Suppressor macrophage treated with lipopolysaccharide for 4 hours (primary cell): Measurements from ENCODE around the gene BTBD18.
"Not testable (repeated sequence)": the region's sequence is repeated elsewhere in the genome, so short reads cannot be mapped to it uniquely, and the experiment has no call there.

ENCODE experiments used
- DNase-seq: peaks from one replicate; pipeline ENCODE4 v3.0.0-alpha.2; 2020

BTBD18 gene

DNA sequence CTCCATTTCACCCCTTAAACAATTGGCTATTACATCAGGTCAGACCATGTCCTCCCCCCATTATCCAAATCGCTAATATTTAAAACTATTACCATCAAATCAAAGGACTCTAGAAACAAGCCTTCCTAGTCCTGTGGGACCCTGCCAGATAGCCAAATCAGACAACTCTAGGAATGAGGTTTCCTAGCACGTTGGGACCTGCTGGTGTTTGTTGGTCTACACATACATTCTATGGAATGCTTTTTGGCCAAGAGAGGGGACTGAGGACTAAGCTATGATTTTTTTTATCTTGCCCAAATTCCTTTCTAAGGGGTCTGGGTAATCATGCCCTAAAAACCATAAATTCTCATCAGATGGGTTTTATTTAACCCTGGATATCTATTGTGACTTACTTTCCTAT is 24.4 kb downstream of the BTBD18 start:
- no peak for DNase-seq

GRCh38 chr11:57716726-57717125 is 34.9 kb downstream of the BTBD18 start:
- DNase-seq, result not testable (repeated sequence)

DNA sequence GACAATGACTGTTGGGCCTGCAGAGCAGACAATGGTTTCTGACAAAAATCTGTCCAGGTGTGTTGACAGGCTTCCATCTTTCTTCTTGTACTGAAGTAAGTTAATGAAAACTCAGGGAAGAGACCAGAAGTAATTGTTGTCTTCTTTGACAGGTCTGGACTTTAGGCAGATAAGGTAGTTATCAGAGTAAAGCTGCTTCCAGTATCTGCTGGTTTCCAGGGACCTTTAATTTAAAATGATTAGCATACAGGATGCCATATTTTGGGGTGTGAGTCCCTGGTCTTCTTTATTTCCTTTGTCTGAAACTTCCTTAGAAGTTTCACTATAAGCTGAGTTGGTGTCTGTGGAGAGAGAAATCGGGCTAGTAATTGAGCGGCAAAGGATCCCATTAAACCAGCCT is 37.8 kb downstream of the BTBD18 start:
- DNase-seq, result no peak

GRCh38 chr11:57712256-57713150 is 39.1 kb downstream of the BTBD18 start, which contains the start of gene TMX2:
Gene TMX2 (plus strand): TSS chr11:57712593. CDS start chr11:57712619, 26 bp downstream.
- peak; percentile 97 for DNase-seq

DNA sequence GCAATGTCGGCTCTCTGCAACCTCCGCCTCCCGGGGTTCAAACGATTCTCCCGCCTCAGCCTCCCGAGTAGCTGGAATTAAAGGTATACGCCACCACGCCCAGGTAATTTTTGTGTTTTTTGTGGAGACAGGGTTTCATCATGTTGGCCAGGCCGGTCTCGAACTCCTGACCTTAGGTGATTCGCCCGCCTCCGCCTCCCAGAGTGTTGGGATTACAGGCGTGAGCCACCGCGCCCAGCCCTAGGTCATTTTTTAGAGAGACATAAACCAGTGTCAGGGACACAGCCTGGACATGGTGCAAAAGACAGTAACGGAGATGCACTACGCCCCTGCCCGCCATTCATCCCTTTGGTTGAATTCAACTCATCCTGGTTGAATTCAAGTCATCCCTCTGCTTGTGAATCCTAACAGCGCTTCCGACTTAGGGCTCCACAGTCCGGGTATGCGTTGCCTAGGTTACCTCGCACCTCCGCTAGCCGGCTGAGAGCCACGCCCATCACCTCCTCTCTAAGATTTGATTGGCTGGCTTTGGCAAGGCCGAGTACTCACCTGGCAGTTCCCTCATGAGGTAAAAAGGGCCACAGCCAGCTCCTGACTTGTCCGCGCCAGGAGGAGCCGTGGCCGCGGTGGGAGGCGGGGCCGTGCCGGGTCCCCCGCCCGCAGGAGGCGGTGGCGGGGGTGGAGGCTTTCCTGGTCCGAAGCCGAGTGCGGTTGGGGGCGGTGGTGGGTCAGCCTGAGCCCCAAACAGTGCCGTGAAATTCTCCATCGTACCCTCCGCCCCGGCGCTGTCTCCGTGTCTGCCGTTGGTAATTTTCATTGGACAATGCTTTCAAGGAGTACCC is 40.0 kb downstream of the BTBD18 start, which contains the start of gene MED19:
MED19 (minus strand) TSS at position 802 of the 842 bp plus-strand sequence; CDS start at position 766, 36 bp downstream.
- DNase-seq, result peak; percentile 54

DNA sequence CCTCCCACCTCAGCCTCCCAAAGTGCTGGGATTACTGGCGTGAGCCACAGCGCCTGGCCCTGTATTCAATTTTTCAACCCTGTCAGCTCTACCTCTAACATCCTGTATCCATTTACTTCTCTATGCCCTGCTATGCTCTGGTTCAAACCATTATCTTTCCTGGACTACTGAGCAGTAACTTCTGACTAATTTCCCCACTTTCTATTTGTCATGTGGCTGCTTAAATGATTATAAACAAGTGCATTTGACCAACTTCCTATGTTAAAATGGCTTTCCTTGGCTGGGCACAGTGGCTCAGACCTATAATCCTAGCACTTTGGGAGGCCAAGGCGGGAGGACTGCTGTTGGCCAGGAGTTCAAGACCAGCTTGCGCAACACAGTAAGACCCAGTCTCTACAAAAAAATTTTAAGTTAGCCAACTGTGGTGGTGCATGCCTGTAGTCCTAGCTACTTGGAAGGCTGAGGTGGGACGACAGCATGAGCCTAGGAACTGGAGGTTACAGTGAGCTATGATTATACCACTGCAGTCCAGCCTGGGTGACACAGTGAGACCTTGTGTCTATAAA is 41.7 kb downstream of the BTBD18 start:
- no peak for DNase-seq

GRCh38 chr11:57705432-57705831 is 46.2 kb downstream of the BTBD18 start:
- DNase-seq, result not testable (repeated sequence)

- no peak for DNase-seq
These were observed 46.7 kb downstream of the BTBD18 start for GRCh38 chr11:57704932-57705331.

DNA sequence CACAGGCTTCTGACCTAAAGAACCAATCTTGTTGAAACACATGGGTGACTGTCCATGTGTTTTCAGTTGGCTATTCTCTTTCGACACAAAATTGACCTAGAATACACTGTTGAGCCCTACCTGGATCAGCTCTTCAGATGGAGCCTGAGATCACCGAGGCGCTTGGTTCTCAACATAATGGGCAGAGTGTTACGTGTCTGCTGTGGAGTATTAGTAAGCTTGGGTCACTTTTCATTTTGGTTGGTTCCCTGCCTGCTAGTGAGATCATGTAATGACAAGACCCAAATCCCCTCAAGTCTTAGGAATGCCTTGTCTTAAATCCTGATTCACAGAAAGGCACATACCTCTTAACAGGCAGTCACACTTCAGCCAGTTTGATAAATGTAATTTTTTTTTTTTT is 48.3 kb downstream of the BTBD18 start:
- no peak for DNase-seq

DNA sequence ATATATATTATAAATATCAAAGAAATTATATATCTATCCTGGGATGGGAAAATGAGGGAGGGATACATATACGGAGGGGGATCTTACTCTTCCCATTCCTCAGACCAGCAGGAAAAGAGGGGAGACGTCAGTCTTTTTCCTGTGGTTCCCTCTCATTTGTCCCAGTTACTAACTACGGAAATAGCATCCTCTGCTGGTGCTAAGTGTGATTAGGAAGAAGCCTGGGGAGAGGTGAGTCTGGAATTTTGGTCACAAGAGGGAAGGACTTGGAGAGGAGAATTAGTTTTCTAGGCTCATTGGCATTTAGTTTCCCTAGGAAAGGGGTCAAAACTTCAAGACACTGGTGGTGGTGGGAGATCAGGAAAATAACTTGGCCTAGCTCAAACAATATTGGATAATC is 51.2 kb downstream of the BTBD18 start:
- no peak for DNase-seq

DNA sequence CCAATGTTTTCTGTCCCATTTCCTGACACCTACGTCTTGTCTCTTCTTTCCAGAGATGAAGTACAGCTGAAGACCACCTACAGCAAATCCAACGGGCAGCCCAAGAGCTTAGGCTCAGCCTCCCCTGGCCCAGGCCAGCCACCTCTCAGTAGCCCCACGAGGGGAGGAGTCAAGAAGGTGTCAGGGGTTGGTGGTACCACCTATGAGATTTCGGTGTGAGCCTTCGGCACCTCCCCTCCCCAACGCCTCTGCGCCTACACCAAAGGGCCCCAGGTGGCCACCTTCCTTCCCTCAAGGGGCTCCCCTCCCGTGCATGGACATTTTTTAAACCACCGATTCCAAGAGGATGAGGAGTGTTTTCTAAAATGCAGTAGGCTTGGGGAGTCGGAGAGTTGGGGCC is 51.8 kb downstream of the BTBD18 start:
- DNase-seq, result no peak

DNA sequence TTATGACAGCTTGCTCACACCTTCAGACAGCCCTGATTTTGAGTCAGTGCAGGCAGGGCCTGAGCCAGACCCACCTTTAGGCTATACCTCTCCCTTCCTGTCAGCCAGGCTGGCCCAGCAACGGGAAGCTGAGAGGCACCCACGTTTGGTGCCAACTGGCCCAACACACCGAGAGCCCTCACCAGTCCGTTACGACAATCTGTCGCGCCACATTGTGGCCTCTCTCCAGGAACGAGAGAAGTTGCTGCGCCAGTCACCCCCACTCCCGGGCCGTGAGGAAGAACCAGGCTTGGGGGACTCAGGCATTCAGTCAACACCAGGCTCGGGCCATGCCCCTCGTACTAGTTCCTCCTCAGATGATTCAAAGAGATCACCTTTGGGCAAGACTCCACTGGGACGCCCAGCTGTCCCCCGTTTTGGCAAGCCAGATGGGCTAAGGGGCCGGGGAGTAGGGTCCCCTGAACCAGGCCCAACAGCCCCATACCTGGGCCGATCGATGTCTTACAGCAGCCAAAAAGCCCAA is 52.7 kb downstream of the BTBD18 start:
- DNase-seq, result no peak
